HG02943 (cell line): Measurements from ENCODE around the gene RPTOR.
"Not testable (repeated sequence)": the region's sequence is repeated elsewhere in the genome, so short reads cannot be mapped to it uniquely, and the experiment has no call there.

Source experiments
- ATAC-seq: cut with Tn5 transposase; IDR thresholded peaks from one replicate; pipeline ENCODE4 v1.9.1; 2021; ENCODE audit warnings: mild to moderate bottlenecking, low read depth, moderate library complexity; ENCODE audit not compliant: unreplicated experiment

Gene RPTOR

DNA sequence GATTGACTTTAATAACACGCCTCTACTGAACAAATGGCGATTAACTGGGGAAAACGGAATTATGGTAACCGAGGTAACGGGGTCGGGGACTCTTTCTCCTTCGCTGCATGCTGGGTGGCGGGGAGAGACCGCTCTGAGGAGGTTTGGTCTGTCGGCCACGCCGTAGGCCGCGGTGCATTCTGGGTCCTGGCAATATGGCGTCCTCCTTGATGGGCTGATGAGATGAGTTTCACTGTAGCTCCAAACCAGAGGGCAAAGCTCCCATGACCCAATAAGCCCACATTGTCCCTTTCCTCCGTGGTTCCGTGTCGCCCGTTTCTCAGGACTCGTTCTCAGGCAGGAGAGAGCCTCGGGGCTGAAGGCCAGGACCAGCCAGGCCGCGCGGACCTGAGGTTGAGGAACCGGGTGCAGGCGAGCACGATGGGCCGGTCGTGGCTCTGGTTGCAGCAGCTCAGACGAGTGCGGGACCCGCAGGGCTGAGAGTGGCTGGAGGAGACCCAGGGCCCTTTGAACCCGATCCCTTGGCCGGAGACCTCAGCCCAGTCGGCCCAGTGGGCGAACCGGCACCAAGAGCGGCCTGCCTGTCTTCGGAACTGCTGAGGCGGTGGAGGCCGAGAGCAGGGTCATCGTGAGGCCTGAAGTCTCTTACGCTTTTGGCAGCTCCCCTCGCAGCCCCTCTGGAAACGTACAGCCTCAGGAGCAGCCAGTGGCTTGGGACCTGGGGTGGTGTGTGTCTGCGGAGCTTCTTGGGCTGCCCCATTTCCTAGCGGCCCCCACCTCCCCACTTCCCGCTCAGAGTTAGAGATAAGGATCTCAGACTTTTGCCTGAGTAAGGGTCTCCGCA is at the start of gene RPTOR:
RPTOR (plus strand) TSS at position 184 of the 844 bp plus-strand sequence. CDS start 792 bp downstream, outside the sequence.
- ATAC-seq: no peak

DNA sequence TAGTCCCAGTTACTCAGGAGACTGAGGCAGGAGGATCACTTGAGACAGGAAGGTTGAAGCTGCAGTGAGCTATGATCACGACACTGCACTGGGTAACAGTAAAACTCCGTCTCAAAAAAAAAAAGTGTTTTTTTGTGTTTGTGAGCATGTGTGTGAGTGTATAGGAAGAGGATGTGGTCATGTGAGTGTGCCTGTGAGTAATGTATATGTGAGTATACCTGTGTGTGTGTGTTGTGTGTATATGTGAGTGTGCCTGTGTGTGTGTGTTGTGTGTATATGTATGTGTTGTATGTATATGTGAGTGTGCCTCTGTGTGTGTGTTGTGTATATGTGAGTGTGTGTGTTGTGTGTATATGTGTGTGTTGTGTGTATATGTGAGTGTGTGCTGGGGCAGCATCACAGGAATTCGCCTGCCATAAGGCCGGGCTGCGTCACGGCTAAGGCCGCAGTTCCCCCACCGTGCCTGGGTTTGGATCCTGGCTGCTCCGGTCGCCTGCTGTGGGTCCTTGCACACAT is 46.9 kb upstream of the RPTOR start:
- no peak for ATAC-seq

GRCh38 chr17:80498242-80498919 is 46.3 kb upstream of the RPTOR start:
- ATAC-seq: no peak

DNA sequence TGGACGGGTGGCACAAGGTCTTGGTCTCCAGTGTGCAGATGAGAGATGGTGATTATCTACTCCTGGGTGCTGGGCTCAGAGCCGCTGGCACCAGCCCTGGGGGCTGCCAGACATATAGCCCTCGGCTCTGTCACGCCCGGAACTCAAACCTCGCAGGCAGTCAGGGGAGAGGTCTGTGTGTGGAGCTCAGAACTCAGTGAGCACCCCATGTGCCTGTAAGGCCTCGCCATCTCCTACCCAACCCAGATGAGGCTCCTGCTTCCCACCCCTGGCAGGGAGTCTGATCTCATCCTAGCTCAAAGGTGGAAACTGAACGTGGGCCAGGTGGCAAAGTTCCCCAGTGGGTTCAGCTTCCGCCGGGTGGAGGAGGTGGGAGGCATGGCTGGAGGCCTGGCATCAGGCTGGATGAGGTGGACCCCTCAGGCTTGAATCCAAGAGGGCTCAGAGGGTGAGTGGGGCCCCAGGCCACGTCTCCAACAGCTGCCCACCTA is 45.7 kb upstream of the RPTOR start:
- no peak for ATAC-seq

GRCh38 chr17:80499560-80499959 is 45.1 kb upstream of the RPTOR start:
- no peak for ATAC-seq

DNA sequence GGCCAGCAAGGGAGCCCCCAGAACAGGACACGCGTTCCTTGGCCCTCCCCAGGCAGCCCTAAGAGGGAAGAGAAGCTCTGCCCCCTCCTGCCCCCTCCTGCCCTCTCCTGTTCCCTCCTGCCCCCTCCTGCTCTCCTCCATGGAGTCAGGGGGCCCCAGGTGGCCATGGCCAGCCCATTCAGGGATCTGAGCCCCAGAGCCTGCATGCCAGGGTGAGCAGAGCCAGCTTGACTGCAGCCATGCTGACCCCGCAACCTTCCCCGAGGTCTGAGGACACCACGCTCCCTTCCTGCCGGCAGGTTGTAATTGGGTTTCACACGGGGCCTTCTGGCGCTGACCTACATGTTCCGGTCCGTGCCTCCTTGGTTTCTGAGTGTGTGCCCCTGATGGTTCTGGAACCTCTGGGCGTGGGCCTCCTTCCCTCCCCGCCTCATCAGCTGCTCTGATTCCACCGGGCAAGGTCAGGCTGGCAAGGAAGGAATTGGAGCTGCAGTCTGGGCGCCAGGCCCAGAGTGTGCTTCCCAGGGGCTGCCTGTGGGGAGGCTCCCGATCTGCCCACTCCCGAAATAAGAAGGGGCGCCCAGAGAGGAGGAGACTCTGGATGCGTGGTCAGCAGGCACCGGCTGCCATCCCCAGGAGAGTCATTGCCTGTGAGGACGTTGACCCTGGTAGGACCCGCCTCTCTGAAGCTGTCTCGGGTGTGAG is 44.5 kb upstream of the RPTOR start:
- ATAC-seq: no peak

DNA sequence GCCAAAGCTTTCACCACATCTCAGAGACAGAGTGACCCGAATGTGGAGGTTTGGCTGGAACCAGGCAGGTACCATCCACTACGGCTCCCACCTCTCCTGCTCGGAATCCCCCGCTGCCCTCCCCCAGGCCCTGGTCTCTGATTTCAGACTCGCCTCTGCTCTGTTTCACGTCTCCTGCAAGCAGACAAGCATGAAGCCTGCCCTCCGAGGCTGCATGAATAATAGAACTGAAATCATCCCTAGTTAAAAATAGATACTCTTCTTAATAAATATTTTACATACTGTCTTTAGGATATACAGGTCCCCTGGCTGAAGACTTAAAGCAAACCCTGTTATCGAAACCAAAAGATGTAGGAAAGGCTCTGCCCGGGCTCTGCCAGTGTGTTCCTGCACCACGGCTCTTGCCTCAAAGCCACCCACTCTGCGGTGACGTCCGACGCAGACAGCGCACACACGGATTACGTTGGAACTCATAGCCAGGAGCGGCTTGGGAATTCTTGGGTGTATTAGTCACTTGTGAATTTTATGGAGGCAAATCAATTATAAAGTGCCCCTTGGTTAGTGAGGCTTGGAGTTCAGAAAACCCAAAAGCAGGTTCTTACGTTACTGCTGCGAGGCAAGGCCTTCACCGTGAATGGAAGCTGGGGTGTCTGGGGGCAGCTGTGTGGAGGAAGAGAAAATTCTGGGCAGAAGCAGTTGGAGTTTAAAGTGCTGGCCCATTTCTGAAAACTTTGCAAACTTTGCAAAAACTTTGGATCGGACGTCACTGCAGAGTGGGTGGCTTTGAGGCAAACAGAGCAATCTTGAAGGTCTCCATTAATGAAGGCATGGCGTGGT is 42.7 kb upstream of the RPTOR start:
- no peak for ATAC-seq

DNA sequence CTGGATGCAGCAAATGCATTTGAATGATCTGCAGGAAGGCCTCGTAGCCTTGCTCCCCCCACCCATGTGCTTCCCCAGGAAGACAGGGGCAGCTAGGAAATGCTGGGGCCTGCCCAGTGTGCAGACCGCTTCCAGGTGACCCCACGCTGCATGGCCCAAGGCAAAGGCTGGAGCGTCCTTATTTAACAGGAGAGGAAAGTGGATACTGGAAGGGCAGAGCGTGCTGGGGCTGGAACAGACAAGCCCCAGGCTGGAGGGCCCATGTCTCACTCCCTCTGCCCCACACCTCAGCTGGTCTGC is 42.1 kb upstream of the RPTOR start:
- no peak for ATAC-seq

DNA sequence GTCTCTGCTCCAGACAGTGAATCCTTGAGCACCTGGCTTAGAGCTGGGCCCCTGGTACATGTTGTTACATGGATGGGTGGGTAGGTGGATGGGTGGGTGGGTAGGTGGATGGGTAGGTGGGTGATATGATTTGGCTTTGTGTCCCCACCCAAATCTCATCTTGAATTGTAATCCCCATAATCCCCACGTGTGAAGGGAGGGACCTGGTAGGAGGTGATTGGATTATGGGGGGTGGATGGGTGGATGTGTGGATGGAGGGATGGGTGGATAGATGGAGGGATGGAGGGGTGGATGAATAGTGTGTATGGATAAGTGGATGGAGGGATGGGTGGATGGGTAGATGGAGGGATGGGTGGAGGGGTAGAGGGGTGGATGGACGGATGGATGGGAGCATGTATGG is 41.6 kb upstream of the RPTOR start:
- ATAC-seq: no peak

- ATAC-seq: no peak
These were observed 40.7 kb upstream of the RPTOR start for GRCh38 chr17:80503921-80504320.

GRCh38 chr17:80504686-80505413 is 39.8 kb upstream of the RPTOR start:
- ATAC-seq: no peak

DNA sequence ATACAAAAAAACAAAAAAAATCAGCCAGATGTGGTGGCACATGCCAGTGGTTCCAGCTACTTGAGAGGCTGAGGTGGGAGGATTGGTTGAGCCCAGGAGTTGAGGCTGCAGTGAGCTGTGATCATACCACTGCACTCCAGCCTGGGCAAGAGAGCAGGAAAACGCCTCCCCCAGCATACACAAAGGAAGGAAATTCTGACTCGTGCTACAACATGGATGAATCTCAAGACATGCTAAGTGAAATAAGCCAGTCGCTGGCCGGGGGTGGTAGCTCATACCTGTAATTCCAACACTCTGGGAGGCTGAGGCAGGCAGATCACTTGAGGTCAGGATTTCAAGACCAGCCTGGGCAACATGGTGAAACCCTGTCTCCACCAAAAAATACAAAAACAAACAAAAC is 37.5 kb upstream of the RPTOR start:
- not testable (repeated sequence) for ATAC-seq

- ATAC-seq: no peak
These were observed 36.7 kb upstream of the RPTOR start for GRCh38 chr17:80507965-80508364.

- ATAC-seq: no peak
These were observed 35.3 kb upstream of the RPTOR start for GRCh38 chr17:80509311-80509710.

- no peak for ATAC-seq
These were observed 34.5 kb upstream of the RPTOR start for GRCh38 chr17:80510132-80510531.

DNA sequence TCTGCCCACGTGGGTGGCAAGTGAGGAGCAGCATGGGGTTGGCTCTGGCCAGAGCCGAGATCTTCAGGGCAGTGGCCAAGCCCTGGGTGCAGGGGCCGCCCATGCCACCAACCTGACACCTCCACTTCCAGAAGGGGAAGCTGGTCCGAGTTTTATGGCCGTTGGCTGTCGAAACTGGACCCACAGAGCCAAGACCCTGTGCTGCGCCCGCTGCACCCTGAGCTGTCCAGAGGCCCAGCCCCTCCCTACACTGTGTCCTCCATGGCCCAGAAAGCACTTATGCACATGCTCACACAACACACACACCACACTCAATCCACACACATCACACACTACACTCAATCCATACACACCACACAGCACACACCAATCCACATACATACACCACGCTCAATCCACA is 33.9 kb upstream of the RPTOR start:
- no peak for ATAC-seq

- ATAC-seq: no peak
These were observed 33.1 kb upstream of the RPTOR start for GRCh38 chr17:80511222-80512180.

GRCh38 chr17:80512233-80512632 is 32.4 kb upstream of the RPTOR start:
- ATAC-seq: no peak
